Activated naive CD4-positive, alpha-beta T cell treated with anti-CD3 and anti-CD28 coated beads for 36 hours (primary cell): ENCODE data around the gene SLC8A1. TPM values are rescaled to one million over a fixed set of nuclear protein-coding genes. Genes with fewer than 3 reads are reported as not detected.

ENCODE experiments used
- CTCF ChIA-PET: fragments of 350-600 bp; sonication (Branson Sonifier 250); formaldehyde crosslinking; loops from one replicate; lab custom pipeline; 2021; ENCODE audit warnings: antibody characterized with exemption; lab: Charles Lee
- DNase-seq: peaks from one replicate; pipeline ENCODE4 v3.0.0-alpha.2; 2020
- H3K27ac Mint-ChIP-seq: one replicate; pipeline ENCODE4 v1.8.0; 2021; ENCODE audit warnings: mild to moderate bottlenecking, mixed read lengths
- H3K27me3 Mint-ChIP-seq: one replicate; pipeline ENCODE4 v1.8.0; 2021; ENCODE audit warnings: low read depth, mixed read lengths
- H3K36me3 Mint-ChIP-seq: one replicate; pipeline ENCODE4 v1.8.0; 2021; ENCODE audit warnings: low read depth, mixed read lengths
- H3K4me1 Mint-ChIP-seq: one replicate; pipeline ENCODE4 v1.8.0; 2021; ENCODE audit warnings: low read depth, mixed read lengths
- H3K4me3 Mint-ChIP-seq: one replicate; pipeline ENCODE4 v1.8.0; 2021; ENCODE audit warnings: mild to moderate bottlenecking, moderate library complexity, mixed read lengths
- H3K9me3 Mint-ChIP-seq: one replicate; pipeline ENCODE4 v1.8.0; 2021; ENCODE audit warnings: mixed read lengths
- intact Hi-C: fragments of 100-400 bp; cut with micrococcal nuclease; formaldehyde crosslinking; loops from one replicate; pipeline ENCODE4 v1.15.1; 2023
- total RNA-seq, 2 experiments: library from RNA; stranded (reverse); gene quantifications; one replicate each; pipeline ENCODE4 v1.2.3, GENCODE V29; 2021

The SLC8A1 gene
- total RNA-seq, 2 experiments from 2014 or later: 0.60 to 0.99 TPM

DNA sequence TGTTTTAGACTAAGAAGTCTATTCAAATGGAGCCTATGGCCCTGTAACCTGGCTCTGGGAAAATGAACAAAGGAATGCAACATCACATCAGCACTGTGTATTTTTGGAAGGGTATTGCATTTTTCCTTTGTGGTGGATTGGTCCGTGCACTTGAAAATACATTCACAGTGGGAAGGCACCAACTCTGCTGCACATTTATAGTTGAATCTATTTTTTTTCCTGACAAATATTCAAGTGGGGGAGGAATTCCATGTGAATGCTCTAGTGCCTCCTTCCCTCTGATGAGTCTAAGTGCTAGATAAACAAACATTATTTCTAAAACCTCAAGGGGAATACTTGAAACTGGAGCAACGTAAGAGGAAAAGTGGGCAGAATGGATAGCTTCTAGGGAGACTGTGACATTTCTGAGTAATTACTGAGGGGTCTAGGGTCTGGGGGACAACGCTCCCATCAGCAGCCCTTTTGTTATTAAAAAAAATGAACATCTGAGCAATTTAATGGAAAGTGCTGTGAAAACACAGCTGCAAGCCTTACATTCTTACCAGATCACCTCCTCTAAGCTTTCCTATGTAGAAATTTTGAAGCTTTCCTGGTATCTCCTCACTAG lies 208.2 kb downstream of the SLC8A1 start:
- Mint-ChIP-seq H3K27ac (no peak overlapping the region), H3K9me3 (no peaks in the 10 kb centered on the region), H3K36me3 (no peaks in the 10 kb centered on the region), H3K4me3 (no peak overlapping the region), H3K27me3 (peaks cover 5% of the 10 kb centered on the region), H3K4me1 (no peaks in the 10 kb centered on the region)
- intact Hi-C loops: loop anchor here (5.0 kb wide), 1 partner anchor 1539 kb away; no protein-coding TSS in a partner anchor
- DNase-seq: no peak
- CTCF ChIA-PET: interaction anchor here (1.2 kb wide), 1 partner anchor 312 kb away, joined by 3 read pairs; no protein-coding TSS in a partner anchor

GRCh38 chr2:40242315-40242714 lies 209.6 kb downstream of the SLC8A1 start:
- H3K27me3 Mint-ChIP-seq: peaks cover 5% of the 10 kb centered on the region
- peaks cover 2% of the 10 kb centered on the region for H3K36me3 Mint-ChIP-seq
- CTCF ChIA-PET: no interaction called here
- intact Hi-C loops: loop anchor here (5.0 kb wide), 1 partner anchor 1540 kb away; no protein-coding TSS in a partner anchor
- H3K27ac Mint-ChIP-seq: no peak overlapping the region
- H3K4me3 Mint-ChIP-seq: no peak overlapping the region
- no peak for DNase-seq
- no peaks in the 10 kb centered on the region for H3K4me1 Mint-ChIP-seq
- H3K9me3 Mint-ChIP-seq: peaks cover 2% of the 10 kb centered on the region

DNA sequence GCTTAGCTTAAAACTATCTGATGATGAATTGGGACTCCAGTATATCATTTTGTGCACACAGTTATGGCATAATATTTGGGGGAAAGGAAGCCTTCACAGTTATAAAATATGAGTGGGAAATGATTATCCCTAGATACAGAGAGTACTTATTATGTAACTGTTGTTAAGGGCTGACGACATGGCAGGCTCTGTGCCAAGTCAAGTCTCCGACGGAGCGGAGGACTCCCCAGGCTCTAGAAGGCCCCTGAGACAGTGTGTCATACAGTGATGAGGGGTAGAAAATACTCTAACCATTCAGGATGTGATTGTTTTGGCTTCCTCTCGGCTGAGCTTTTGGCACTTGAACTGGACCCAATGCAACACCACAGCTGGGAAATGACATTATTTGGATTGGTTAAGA lies 211.8 kb downstream of the SLC8A1 start:
- no peaks in the 10 kb centered on the region for H3K4me1 Mint-ChIP-seq
- no peak overlapping the region for H3K27ac Mint-ChIP-seq
- H3K27me3 Mint-ChIP-seq: peaks cover 5% of the 10 kb centered on the region
- H3K36me3 Mint-ChIP-seq: peaks cover 2% of the 10 kb centered on the region
- CTCF ChIA-PET: no interaction called here
- intact Hi-C loops: loop anchor here (5.0 kb wide), 1 partner anchor 1542 kb away; no protein-coding TSS in a partner anchor
- H3K9me3 Mint-ChIP-seq: peaks cover 2% of the 10 kb centered on the region
- H3K4me3 Mint-ChIP-seq: no peak overlapping the region
- no peak for DNase-seq

- no peaks in the 10 kb centered on the region for H3K4me1 Mint-ChIP-seq
- H3K27me3 Mint-ChIP-seq: no peaks in the 10 kb centered on the region
- intact Hi-C loops: no loop called here
- H3K4me3 Mint-ChIP-seq: no peak overlapping the region
- H3K36me3 Mint-ChIP-seq: no peaks in the 10 kb centered on the region
- DNase-seq: no peak
- CTCF ChIA-PET: no interaction called here
- H3K27ac Mint-ChIP-seq: no peak overlapping the region
- H3K9me3 Mint-ChIP-seq: no peaks in the 10 kb centered on the region
These were observed 221.0 kb downstream of the SLC8A1 start for GRCh38 chr2:40230707-40231432.

GRCh38 chr2:40230186-40230585 lies 221.7 kb downstream of the SLC8A1 start:
- Mint-ChIP-seq H3K4me3 (no peak overlapping the region), H3K27me3 (no peaks in the 10 kb centered on the region), H3K27ac (no peak overlapping the region), H3K36me3 (no peaks in the 10 kb centered on the region), H3K9me3 (no peaks in the 10 kb centered on the region), H3K4me1 (no peaks in the 10 kb centered on the region)
- intact Hi-C loops: no loop called here
- CTCF ChIA-PET: no interaction called here
- no peak for DNase-seq

DNA sequence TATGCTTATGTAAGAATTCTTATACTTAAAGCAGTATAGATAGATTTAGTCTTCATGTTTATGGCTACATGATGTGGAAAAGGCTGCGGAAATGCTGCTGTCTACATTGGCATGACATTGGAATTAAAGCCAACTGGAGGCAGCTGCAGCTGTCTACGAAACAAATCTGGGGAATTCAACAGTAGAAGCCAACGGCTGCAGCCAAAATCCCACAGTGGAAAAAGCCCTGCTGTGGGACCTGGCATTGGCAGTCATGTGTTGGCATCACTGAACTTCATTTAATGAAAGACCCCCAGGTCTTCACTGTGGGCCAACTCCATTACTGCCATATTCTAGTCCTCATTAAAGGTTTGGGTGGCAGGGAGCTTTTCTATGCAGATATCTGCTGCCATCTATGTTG lies 223.6 kb downstream of the SLC8A1 start:
- no peaks in the 10 kb centered on the region for H3K27me3 Mint-ChIP-seq
- CTCF ChIA-PET: no interaction called here
- H3K9me3 Mint-ChIP-seq: no peaks in the 10 kb centered on the region
- no peak overlapping the region for H3K27ac Mint-ChIP-seq
- H3K36me3 Mint-ChIP-seq: no peaks in the 10 kb centered on the region
- DNase-seq: no peak
- intact Hi-C loops: loop anchor here (5.0 kb wide), 1 partner anchor 316 kb away; no protein-coding TSS in a partner anchor
- H3K4me1 Mint-ChIP-seq: no peaks in the 10 kb centered on the region
- no peak overlapping the region for H3K4me3 Mint-ChIP-seq

GRCh38 chr2:40227210-40227609 lies 224.7 kb downstream of the SLC8A1 start:
- CTCF ChIA-PET: no interaction called here
- Mint-ChIP-seq H3K27ac (no peak overlapping the region), H3K27me3 (no peaks in the 10 kb centered on the region), H3K9me3 (no peaks in the 10 kb centered on the region), H3K4me3 (no peak overlapping the region), H3K36me3 (no peaks in the 10 kb centered on the region), H3K4me1 (no peaks in the 10 kb centered on the region)
- intact Hi-C loops: loop anchor here (5.0 kb wide), 1 partner anchor 315 kb away; no protein-coding TSS in a partner anchor
- DNase-seq: no peak

DNA sequence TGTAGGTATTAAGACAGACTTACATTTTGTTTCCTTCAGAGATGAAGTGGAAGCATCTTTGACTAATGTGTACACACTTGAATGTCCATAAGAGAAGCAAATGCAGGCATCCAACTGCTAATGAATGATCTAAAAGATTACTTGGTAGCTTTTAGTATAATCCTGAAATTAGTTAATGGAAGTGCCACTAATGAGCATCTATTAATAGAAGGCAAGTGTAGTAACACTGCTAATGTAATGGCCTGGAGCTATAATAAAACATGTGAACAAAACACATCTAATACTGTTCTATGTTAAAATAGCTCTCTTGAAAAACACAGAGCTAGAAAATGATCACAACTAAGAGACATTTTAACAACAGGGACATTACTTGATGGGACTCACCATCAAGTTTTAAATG lies 225.3 kb downstream of the SLC8A1 start:
- DNase-seq: no peak
- H3K27me3 Mint-ChIP-seq: no peaks in the 10 kb centered on the region
- no peaks in the 10 kb centered on the region for H3K4me1 Mint-ChIP-seq
- H3K4me3 Mint-ChIP-seq: no peak overlapping the region
- H3K27ac Mint-ChIP-seq: no peak overlapping the region
- H3K36me3 Mint-ChIP-seq: no peaks in the 10 kb centered on the region
- intact Hi-C loops: loop anchor here (5.0 kb wide), 1 partner anchor 314 kb away; no protein-coding TSS in a partner anchor
- no peaks in the 10 kb centered on the region for H3K9me3 Mint-ChIP-seq
- CTCF ChIA-PET: no interaction called here

GRCh38 chr2:40225670-40226210 lies 226.2 kb downstream of the SLC8A1 start:
- no peak for DNase-seq
- Mint-ChIP-seq H3K4me1 (no peaks in the 10 kb centered on the region), H3K4me3 (no peak overlapping the region), H3K27me3 (no peaks in the 10 kb centered on the region), H3K36me3 (no peaks in the 10 kb centered on the region), H3K27ac (no peak overlapping the region), H3K9me3 (no peaks in the 10 kb centered on the region)
- intact Hi-C loops: loop anchor here (5.0 kb wide), 1 partner anchor 313 kb away; no protein-coding TSS in a partner anchor
- CTCF ChIA-PET: no interaction called here

DNA sequence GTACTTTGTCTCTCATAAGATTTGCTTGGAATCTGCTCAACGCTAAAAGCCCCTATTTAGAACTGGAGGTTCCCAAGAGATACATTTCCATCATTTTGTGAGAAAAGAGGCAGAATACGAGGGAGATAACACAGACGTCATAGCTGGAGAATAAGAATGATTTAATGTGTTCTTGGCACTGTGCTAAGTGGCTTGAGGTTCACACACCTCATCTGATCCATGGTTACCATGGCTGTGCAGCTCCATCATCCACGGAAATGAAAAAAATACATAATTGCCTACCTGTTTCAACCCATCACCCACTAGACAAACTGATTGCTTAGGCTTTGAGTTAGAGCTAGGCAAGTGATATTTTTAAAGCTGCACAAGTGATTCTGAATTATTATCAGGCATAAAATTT lies 227.6 kb downstream of the SLC8A1 start:
- H3K9me3 Mint-ChIP-seq: no peaks in the 10 kb centered on the region
- intact Hi-C loops: no loop called here
- no peak for DNase-seq
- no peaks in the 10 kb centered on the region for H3K4me1 Mint-ChIP-seq
- no peak overlapping the region for H3K4me3 Mint-ChIP-seq
- CTCF ChIA-PET: no interaction called here
- no peak overlapping the region for H3K27ac Mint-ChIP-seq
- H3K36me3 Mint-ChIP-seq: no peaks in the 10 kb centered on the region
- H3K27me3 Mint-ChIP-seq: no peaks in the 10 kb centered on the region

DNA sequence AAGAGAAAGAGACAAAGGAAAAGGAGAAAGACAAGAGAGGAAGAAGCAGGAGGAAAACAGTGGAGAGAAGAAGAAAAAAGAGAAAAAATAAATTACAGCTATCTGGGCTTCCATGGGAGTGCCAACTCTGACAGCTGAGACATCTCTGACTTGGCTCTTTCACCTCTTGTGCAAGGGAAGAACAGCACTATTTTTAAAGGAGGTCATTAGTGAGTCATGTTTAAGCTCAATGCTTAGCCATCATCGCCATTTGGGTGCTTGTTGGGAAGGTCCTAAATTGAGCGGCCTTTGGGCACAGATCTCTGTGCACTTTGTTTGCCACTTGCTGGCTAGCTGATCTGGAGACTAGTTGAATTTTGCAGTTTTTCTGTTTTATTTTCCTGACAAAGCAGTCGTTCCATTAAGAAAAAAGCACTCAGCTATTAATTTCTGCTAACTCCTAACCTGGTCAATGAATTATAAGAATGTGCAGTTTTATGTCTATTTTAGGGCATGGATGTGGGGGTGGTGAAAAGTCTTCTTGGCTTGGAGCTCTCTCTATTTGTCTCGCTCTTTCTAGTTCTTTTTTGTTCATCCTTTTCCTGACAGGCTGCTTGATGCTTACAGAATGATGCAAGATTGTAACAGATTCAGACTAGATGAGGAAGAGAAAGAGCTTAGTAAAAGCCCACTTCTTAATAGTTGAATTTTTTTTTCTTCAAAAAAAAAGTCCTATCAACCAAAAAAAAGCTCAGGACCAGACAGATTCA lies 231.5 kb downstream of the SLC8A1 start:
- intact Hi-C loops: no loop called here
- Mint-ChIP-seq H3K4me3 (no peak overlapping the region), H3K36me3 (no peaks in the 10 kb centered on the region), H3K27ac (no peak overlapping the region), H3K27me3 (peaks cover 5% of the 10 kb centered on the region), H3K9me3 (peaks cover 3% of the 10 kb centered on the region), H3K4me1 (no peaks in the 10 kb centered on the region)
- CTCF ChIA-PET: no interaction called here
- no peak for DNase-seq

- Mint-ChIP-seq H3K4me3 (no peak overlapping the region), H3K36me3 (no peaks in the 10 kb centered on the region), H3K9me3 (peaks cover 3% of the 10 kb centered on the region), H3K27me3 (peaks cover 5% of the 10 kb centered on the region), H3K27ac (no peak overlapping the region), H3K4me1 (no peaks in the 10 kb centered on the region)
- DNase-seq: no peak
- intact Hi-C loops: no loop called here
- CTCF ChIA-PET: no interaction called here
These were observed 232.7 kb downstream of the SLC8A1 start for GRCh38 chr2:40219141-40219540.
